Mammary epithelial cell (primary cell): ENCODE results near the gene WDR11.

Experiments
- EZH2 ChIP-seq: IDR thresholded peaks from 2 replicates; pipeline ENCODE4 v1.6.1; 2012; ENCODE audit warnings: low read length, inconsistent platforms, borderline replicate concordance
- TF ChIP-seq, protein P1 (sequence below), 2 donors: IDR thresholded peaks in 1 of 2; conservative IDR thresholded peaks in 1 of 2; 2 replicates each; pipeline ENCODE4 v1.5.1; 2011 to 2012; ENCODE audit warnings: inconsistent platforms in 2 of 2, low read length in 2 of 2, mild to moderate bottlenecking in 2 of 2, control low read depth in 1 of 2, low read depth in 1 of 2; ENCODE audit not compliant: insufficient read depth in 1 of 2; ENCODE audit errors: extremely low read depth in 1 of 2

DNA sequence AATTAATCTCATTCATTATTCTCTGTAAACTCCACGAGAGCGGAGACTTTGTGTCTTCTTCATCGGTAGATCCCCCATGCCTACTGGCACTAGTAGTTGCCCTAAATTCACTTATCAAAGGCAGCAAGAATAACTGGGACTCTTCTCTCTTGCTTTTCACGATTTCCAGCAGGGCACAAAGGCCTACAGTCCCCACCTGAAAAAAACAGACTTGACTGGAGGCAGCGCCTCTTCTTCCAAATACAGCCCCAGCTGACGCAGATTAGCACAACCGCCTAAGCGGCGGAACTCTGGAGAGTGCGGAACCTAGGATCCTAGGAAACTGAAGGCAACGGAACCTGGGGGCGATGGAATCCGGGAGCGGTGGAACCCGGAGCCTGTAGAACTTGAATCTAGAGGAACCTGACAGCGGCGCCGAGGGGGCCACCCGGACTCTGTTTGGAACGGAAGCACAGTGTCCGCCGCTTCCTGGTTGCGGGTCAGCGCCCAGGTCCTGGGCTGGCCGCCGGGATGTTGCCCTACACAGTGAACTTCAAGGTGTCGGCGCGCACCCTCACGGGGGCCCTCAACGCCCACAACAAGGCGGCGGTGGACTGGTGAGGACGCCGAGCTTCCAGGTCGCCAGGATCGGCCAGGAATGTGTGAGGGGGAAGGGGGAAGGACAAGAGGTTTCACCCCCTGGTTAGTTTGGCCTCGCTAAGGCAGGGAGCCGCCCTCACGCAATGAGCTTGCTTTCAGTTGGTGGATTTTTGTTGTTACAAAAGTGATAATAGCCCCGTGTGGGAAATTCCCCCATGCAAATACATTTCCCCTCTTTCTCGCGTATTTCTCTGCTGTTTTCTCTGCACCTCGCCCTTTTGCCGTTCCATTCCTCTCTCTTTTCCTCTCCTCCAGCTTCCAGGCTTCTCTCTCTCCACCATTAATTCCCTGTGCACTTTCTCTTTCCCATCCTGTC lies at the start of gene WDR11:
- TF ChIP-seq, protein P1, sequence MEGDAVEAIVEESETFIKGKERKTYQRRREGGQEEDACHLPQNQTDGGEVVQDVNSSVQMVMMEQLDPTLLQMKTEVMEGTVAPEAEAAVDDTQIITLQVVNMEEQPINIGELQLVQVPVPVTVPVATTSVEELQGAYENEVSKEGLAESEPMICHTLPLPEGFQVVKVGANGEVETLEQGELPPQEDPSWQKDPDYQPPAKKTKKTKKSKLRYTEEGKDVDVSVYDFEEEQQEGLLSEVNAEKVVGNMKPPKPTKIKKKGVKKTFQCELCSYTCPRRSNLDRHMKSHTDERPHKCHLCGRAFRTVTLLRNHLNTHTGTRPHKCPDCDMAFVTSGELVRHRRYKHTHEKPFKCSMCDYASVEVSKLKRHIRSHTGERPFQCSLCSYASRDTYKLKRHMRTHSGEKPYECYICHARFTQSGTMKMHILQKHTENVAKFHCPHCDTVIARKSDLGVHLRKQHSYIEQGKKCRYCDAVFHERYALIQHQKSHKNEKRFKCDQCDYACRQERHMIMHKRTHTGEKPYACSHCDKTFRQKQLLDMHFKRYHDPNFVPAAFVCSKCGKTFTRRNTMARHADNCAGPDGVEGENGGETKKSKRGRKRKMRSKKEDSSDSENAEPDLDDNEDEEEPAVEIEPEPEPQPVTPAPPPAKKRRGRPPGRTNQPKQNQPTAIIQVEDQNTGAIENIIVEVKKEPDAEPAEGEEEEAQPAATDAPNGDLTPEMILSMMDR (conservative IDR thresholded peaks at IDR 0.05 in 1 of 2, IDR thresholded peaks at IDR 0.05 in 1 of 2; ENCODE audit: extremely low read depth in 1 of 2, insufficient read depth in 1 of 2, low read depth in 1 of 2, low read length in 2 of 2): no peak
- no peak for TF ChIP-seq EZH2
